ENCODE results near the gene SRSF7. TPM values are rescaled to one million over a fixed set of nuclear protein-coding genes. Genes with fewer than 3 reads are reported as not detected.
A peak's percentile ranks its signal among the peaks of the same experiment; 100 is the strongest.
"Not testable (repeated sequence)": the region's sequence is repeated elsewhere in the genome, so short reads cannot be mapped to it uniquely, and the experiment has no call there.

Gene SRSF7
- 50.5 TPM for total RNA-seq
- long read RNA-seq, transcript SRSF7-201 (8 exons, 2,489 nt): major isoform, 13 of 24 reads
- long read RNA-seq, partial matches to known transcripts: 3 of 24 reads
- long read RNA-seq, other reads (novel, unspliced or antisense): 2 of 24 reads

GRCh38 chr2:38750891-38751595 lies at the start of gene SRSF7:
Gene SRSF7, minus strand, starts transcription at chr2:38751361. Its CDS starts 105 bp downstream, at chr2:38751256.
- H3K9me3 ChIP-seq (replicated peaks): no peaks in the 10 kb centered on the region
- intact Hi-C loops (cut with micrococcal nuclease): no loop called here
- H3K27ac ChIP-seq (replicated peaks): peak within 1 kb of the TSS; percentile 99
- peaks cover 56% of the 10 kb centered on the region for H3K4me1 ChIP-seq
- DNase-seq: peak; percentile 96
- H3K36me3 ChIP-seq: peaks cover 37% of the 10 kb centered on the region
- peak within 1 kb of the TSS; percentile 97 for H3K4me3 ChIP-seq
- H3K27me3 ChIP-seq (ENCODE audit: low read depth): no peaks in the 10 kb centered on the region
- TF ChIP-seq CTCF (IDR thresholded peaks at IDR 0.05; ENCODE audit: borderline replicate concordance): no peak

- Histone ChIP-seq H3K36me3 (peaks cover 36% of the 10 kb centered on the region), H3K27ac (replicated peaks) (no peak overlapping the region), H3K27me3 (ENCODE audit: low read depth) (no peaks in the 10 kb centered on the region), H3K9me3 (replicated peaks) (no peaks in the 10 kb centered on the region), H3K4me3 (no peak overlapping the region), H3K4me1 (peaks cover 14% of the 10 kb centered on the region)
- no peak for DNase-seq
- no peak for TF ChIP-seq CTCF (IDR thresholded peaks at IDR 0.05; ENCODE audit: borderline replicate concordance)
- intact Hi-C loops (cut with micrococcal nuclease): no loop called here
These were observed 46.8 kb upstream of the SRSF7 start for GRCh38 chr2:38797953-38798352.

- no peaks in the 10 kb centered on the region for H3K9me3 ChIP-seq (replicated peaks)
- no peaks in the 10 kb centered on the region for H3K27me3 ChIP-seq (ENCODE audit: low read depth)
- intact Hi-C loops (cut with micrococcal nuclease): no loop called here
These were observed 46.1 kb upstream of the SRSF7 start for GRCh38 chr2:38797250-38797676.

GRCh38 chr2:38795016-38795415 lies 43.9 kb upstream of the SRSF7 start:
- peaks cover 14% of the 10 kb centered on the region for H3K4me1 ChIP-seq
- H3K4me3 ChIP-seq; H3K27ac ChIP-seq (replicated peaks); H3K27me3 ChIP-seq (ENCODE audit: low read depth); DNase-seq; H3K9me3 ChIP-seq (replicated peaks); intact Hi-C loops (cut with micrococcal nuclease): not testable (repeated sequence)
- peaks cover 11% of the 10 kb centered on the region for H3K36me3 ChIP-seq

More at GRCh38 chr2:38797250-38797676, 46.1 kb upstream of the SRSF7 start:
- DNase-seq: no peak
- no peak overlapping the region for H3K4me3 ChIP-seq
- no peak for TF ChIP-seq CTCF (IDR thresholded peaks at IDR 0.05; ENCODE audit: borderline replicate concordance)
- H3K4me1 ChIP-seq: peaks cover 14% of the 10 kb centered on the region
- H3K27ac ChIP-seq (replicated peaks): no peak overlapping the region
- peaks cover 29% of the 10 kb centered on the region for H3K36me3 ChIP-seq

GRCh38 chr2:38794235-38794946 lies 43.2 kb upstream of the SRSF7 start:
- no peak overlapping the region for H3K27ac ChIP-seq (replicated peaks)
- no peaks in the 10 kb centered on the region for H3K27me3 ChIP-seq (ENCODE audit: low read depth)
- no peak overlapping the region for H3K4me3 ChIP-seq
- TF ChIP-seq CTCF (IDR thresholded peaks at IDR 0.05; ENCODE audit: borderline replicate concordance): no peak
- DNase-seq: no peak
- H3K36me3 ChIP-seq: peaks cover 11% of the 10 kb centered on the region
- intact Hi-C loops (cut with micrococcal nuclease): no loop called here
- peaks cover 14% of the 10 kb centered on the region for H3K4me1 ChIP-seq
- H3K9me3 ChIP-seq (replicated peaks): no peaks in the 10 kb centered on the region

GRCh38 chr2:38793511-38793910 lies 42.4 kb upstream of the SRSF7 start:
- no peak overlapping the region for H3K27ac ChIP-seq (replicated peaks)
- H3K36me3 ChIP-seq: peaks cover 7% of the 10 kb centered on the region
- no peaks in the 10 kb centered on the region for H3K9me3 ChIP-seq (replicated peaks)
- intact Hi-C loops (cut with micrococcal nuclease): no loop called here
- no peaks in the 10 kb centered on the region for H3K27me3 ChIP-seq (ENCODE audit: low read depth)
- H3K4me3 ChIP-seq: no peak overlapping the region
- TF ChIP-seq CTCF (IDR thresholded peaks at IDR 0.05; ENCODE audit: borderline replicate concordance): no peak
- peaks cover 14% of the 10 kb centered on the region for H3K4me1 ChIP-seq
- DNase-seq: no peak
